AG04450 (cell line): ENCODE results near the gene ABTB1. TPM values are rescaled to one million over a fixed set of nuclear protein-coding genes. Genes with fewer than 3 reads are reported as not detected.

Source experiments
- CTCF ChIA-PET: fragments of 300-600, 350-600 bp; formaldehyde crosslinking; extraction: SDS; loops from one replicate; lab custom pipeline; 2022; ENCODE audit warnings: antibody characterized with exemption, inconsistent platforms; lab: Charles Lee
- POLR2A ChIA-PET: fragments of 350-600 bp; formaldehyde crosslinking; extraction: SDS; loops from one replicate; lab custom pipeline; 2021; ENCODE audit warnings: antibody characterized with exemption, inconsistent platforms; lab: Yijun Ruan, JAX
- DNase-seq: peaks from one replicate; pipeline ENCODE4 v3.0.0-alpha.2; 2011; ENCODE audit warnings: low read depth, low spot score
- H3K27ac ChIP-seq: one replicate; pipeline ENCODE4 v1.5.1; 2012; ENCODE audit warnings: low read depth, low read length, control low read depth
- H3K27me3 ChIP-seq: one replicate; pipeline ENCODE4 v1.6.0; 2012; ENCODE audit warnings: low read length; ENCODE audit not compliant: control insufficient read depth, insufficient read depth
- H3K4me3 ChIP-seq: 2 replicates; pipeline ENCODE4 v1.5.1; 2011; ENCODE audit warnings: mild to moderate bottlenecking, low read depth, low read length, control low read depth
- H3K9me3 ChIP-seq: 2 replicates; pipeline ENCODE4 v1.5.1; 2012; ENCODE audit warnings: low read length; ENCODE audit not compliant: control insufficient read depth, insufficient read depth
- CTCF ChIP-seq: IDR thresholded peaks from 2 replicates; pipeline ENCODE4 v1.5.1; 2011; ENCODE audit warnings: low read depth, low read length, control low read depth, inconsistent platforms
- polyA plus RNA-seq: library from polyadenylated mRNA; depleted of rRNA; stranded (reverse); fragments of >200 nt; gene quantifications from 2 replicates; pipeline ENCODE4 v1.2.3, GENCODE V29; 2011

Gene ABTB1
- polyA plus RNA-seq, 1 experiment, result 15.5 TPM

DNA sequence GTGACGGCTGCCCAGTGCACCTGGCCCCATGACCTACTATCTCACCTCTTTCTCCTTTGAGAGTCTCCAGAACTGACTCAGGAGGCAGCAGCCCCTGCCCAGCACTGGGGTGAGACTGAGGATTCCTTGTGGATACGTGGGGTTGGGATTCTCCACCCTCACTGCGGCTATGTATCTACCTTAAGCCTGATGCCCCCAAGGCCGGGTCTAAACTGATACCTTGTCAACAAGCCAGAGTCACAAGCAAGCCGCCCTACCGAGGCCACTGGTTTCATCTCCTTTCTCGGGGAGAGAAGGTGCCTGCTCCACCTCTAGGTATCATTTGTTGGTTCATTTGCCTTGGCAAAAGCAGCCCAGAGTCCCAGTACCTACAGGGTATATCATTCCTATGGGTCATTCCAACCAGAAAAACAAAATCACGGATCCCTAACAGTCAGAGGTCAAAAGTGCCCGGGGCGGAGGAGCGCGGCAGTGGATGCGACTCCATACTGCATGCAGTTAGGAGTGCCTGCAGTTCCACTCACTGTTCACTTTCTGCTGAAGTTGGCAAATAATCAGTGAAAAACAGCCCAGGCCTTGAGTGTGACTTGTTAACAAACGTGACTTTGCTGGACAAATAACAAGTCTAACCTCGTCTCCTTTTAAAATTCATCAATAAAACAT lies 47.5 kb downstream of the ABTB1 start:
- Histone ChIP-seq H3K9me3 (peaks cover 3% of the 10 kb centered on the region; the same call in 1 of the 2 replicates), H3K27ac (no peak overlapping the region), H3K4me3 (no peak overlapping the region), H3K27me3 (no peaks in the 10 kb centered on the region)
- ChIA-PET CTCF (no interaction called here), POLR2A (no interaction called here)
- DNase-seq, result no peak
- no peak for TF ChIP-seq CTCF

DNA sequence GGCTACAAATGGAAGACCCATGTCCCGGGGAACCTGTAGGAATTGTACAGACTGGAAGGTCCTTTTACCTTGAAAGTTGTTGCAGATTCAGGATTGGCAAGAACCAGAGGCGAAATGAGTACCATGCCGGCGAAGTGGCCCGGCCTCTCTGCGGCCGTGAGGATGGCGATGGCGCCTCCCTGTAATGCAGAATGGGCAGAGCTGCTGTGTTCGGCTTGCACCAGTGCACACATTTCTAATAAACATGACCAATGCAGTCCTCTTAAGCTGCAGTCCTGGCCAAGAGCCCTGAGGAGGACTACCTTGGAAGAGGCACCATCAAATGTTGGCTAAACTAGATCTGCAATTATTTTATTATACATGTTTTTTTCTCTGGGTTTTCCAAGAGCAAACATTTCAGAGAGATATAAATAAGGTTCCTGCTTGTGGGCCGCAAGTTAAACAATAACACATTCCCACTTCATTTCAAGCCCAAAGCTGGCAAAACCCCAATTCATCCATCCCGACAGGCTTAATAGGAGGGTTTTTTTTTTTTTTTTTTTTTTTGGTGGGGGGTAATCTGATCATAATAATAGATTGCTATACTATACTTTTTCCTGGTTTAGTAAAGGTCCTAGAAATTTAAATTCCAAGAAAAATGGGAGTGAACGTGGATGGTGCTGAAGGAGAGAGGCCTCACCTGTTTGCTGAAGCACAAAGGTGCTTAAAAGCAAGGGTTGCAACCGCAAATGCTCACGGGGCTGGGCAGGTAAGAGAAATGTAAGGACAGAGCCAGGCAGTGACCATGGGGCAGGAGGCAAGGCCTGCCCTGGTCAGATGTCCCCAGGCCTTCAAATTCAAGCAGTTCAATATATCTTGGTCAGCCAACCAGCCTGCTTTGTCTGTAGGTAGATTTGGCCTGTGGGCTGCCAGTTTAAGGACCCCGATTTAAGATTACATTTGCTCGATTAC lies 48.5 kb downstream of the ABTB1 start:
- CTCF ChIA-PET, result no interaction called here
- no peaks in the 10 kb centered on the region for H3K27me3 ChIP-seq
- no peak for TF ChIP-seq CTCF
- H3K27ac ChIP-seq, result no peak overlapping the region
- POLR2A ChIA-PET, result no interaction called here
- no peak for DNase-seq
- peaks cover 3% of the 10 kb centered on the region; the same call in 1 of the 2 replicates for H3K9me3 ChIP-seq
- no peak overlapping the region for H3K4me3 ChIP-seq

GRCh38 chr3:127722091-127722784 lies 49.5 kb downstream of the ABTB1 start:
- POLR2A ChIA-PET, result no interaction called here
- Histone ChIP-seq H3K9me3 (peaks cover 3% of the 10 kb centered on the region; the same call in 1 of the 2 replicates), H3K4me3 (no peak overlapping the region), H3K27me3 (no peaks in the 10 kb centered on the region), H3K27ac (no peak overlapping the region)
- CTCF ChIA-PET, result interaction anchor here (0.6 kb wide), 1 partner anchor 26 kb away, joined by 6 read pairs; no protein-coding TSS in a partner anchor
- TF ChIP-seq CTCF, result no peak
- no peak for DNase-seq

DNA sequence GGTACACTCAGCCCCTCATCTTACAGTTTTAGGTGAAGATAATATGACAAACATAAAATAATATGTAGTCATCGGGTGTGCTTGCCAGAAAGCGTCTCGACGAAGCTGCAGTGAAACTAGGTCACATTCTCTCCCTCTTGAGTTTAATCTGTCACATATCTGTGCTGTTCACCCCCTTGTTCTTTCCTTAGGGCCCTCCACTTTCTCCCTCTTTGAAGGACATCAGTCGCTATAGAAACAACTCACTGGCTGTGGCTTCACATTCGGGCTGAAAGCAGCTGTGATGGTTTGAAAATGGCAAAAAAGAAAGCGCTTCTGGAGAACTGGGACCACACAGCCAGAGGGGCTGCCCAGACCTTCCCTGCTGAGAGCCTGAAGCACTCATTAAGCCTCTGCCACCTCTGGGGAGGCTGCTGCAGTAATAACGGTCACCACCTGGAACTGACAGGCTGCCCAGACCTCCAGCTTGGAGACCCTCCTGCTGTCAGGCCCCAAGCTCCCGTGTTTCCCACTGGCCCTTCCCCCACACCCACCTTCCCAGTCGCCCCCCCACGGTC lies 50.3 kb downstream of the ABTB1 start:
- no peak overlapping the region for H3K27ac ChIP-seq
- ChIA-PET CTCF (interaction anchor here (0.6 kb wide), 2 partner anchors 27 kb away, joined by 3 to 6 read pairs; no protein-coding TSS in a partner anchor), POLR2A (no interaction called here)
- no peak overlapping the region for H3K4me3 ChIP-seq
- peaks cover 3% of the 10 kb centered on the region; the same call in 1 of the 2 replicates for H3K9me3 ChIP-seq
- TF ChIP-seq CTCF, result no peak
- no peaks in the 10 kb centered on the region for H3K27me3 ChIP-seq
- no peak for DNase-seq
